PC-3 (cell line): Measurements from ENCODE around the gene DCP2.

Experiments
- EZH2 ChIP-seq: fragments of 300-600 bp; sonication (generic); IDR thresholded peaks from one replicate; pipeline ENCODE4 v1.6.1; 2017; ENCODE audit warnings: antibody characterized with exemption, mild to moderate bottlenecking, low read length; ENCODE audit not compliant: unreplicated experiment
- TF ChIP-seq, protein P1 (sequence below): fragments of 300-600 bp; sonication (generic); conservative IDR thresholded peaks from 2 replicates; pipeline ENCODE4 v1.5.1; 2017; ENCODE audit warnings: antibody characterized with exemption, low read depth, mild to moderate bottlenecking, low read length

DNA sequence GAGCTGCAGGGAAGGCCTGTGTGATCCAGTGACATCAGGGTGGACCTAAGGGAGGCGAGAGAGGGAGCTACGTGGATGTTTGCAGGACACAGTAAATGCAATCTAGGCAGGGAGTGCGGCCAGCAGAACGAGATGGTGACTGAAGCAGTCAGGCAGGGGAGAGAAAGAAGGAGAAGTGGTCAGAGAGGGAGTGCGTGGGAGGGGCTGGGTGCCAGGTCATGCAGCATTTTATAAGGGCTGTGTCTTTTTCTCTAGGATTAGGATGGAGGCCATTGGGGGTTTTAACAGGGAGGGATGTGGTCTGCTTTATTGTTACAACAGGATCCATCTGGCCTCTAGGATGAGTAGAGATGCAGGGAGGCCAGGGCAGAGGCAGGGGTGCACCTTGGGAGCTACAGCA lies 80.4 kb downstream of the DCP2 start:
- TF ChIP-seq, protein P1, sequence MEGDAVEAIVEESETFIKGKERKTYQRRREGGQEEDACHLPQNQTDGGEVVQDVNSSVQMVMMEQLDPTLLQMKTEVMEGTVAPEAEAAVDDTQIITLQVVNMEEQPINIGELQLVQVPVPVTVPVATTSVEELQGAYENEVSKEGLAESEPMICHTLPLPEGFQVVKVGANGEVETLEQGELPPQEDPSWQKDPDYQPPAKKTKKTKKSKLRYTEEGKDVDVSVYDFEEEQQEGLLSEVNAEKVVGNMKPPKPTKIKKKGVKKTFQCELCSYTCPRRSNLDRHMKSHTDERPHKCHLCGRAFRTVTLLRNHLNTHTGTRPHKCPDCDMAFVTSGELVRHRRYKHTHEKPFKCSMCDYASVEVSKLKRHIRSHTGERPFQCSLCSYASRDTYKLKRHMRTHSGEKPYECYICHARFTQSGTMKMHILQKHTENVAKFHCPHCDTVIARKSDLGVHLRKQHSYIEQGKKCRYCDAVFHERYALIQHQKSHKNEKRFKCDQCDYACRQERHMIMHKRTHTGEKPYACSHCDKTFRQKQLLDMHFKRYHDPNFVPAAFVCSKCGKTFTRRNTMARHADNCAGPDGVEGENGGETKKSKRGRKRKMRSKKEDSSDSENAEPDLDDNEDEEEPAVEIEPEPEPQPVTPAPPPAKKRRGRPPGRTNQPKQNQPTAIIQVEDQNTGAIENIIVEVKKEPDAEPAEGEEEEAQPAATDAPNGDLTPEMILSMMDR, result no peak
- no peak for TF ChIP-seq EZH2
